ENCODE results near the gene TGFBR3L.
"Not testable (repeated sequence)": the region's sequence is repeated elsewhere in the genome, so short reads cannot be mapped to it uniquely, and the experiment has no call there.

The TGFBR3L gene

DNA sequence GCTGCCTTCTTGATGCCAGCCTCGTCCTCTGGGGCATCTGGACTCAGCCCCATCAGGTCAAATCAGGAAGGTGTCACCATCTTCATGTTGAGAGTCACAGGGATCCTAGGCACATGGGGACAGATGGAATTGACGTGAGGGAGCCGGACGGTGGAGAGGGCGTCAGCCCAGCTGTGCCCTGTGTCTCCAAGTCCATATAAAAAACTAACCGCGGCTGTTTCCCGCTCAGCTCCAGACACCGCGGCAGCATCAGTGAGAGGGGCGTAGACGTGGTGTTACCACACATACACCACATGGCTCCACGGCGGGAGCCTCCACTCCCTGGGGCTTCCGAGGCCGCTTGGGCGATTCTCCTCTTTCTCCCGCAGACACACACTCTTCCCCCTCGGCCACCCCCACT lies 34.8 kb upstream of the TGFBR3L start:
- ATAC-seq: peak; percentile 28
- no peak for DNase-seq

DNA sequence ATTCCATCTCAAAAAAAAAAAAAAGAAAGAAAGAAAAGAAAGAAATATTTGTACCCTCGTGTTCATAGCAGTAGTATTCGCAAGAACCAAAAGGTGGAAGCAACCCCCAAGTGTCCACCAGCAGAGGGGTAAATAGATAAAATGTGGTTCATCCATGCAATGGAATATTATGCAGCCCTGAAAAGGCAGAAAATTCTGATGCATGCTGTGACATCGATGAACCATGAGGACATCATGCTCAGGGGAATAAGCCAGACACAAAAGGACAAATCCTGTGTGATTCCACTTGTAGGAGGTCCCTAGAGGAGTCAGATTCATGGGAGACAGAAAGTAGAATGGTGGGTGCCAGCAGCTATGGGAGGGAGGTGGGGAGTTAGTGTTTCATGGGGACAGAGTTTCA lies 32.7 kb upstream of the TGFBR3L start:
- DNase-seq (no peak), ATAC-seq (no peak)

DNA sequence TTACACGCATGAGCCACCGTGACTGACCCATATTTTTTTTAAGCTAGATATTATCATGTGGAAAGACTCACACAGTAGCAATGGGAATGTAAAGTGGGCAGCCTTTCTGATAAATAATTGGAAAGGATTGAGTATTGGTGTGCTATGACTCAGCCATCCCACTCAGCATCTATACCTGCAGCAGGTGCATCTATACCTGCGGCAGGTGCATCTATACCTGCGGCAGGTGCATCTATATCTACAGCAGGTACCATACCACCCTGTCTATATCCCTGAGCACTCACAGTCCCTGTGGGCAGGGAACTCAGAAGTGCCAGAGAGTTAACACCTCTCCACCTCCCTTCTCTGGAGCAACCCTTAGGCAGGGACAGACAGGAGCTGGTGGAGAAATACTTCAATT lies 31.5 kb upstream of the TGFBR3L start:
- DNase-seq (no peak), ATAC-seq (no peak)

DNA sequence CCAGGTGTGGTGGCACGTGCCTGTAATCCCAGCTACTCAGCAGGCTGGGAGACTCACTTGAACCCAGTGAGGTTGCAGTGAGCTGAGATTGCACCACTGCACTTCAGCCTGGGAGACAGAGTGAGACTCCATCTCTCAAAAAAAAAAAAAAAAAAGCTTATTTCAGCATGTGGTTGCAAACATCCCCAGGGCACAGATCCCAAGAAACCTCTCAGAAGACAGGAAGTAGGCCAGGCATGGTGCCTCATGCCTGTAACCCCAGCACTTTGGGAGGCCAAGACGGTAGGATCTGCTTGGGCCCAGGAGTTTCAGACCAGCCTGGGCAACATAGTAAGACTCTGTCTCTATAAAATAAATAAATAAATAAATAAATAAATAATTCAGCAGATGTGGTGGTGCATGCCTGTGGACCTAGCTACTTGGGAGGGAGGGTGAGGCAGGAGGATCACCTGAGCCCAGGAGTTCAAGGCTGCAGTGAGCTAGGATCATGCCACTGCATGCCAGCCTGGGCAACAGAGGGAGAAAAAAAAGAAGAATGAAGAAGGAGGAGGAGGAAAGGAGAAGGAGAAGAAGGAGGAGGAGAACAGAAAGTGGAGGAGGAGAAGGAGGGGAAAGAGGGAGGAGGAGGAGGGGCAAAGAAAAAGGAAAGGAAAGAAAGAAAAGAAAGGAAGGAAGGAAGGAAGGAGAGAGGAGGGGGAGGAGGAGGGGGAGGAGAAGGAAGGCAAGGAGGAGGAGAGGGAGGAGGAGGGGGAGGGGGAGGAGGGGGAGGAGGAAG lies 30.6 kb upstream of the TGFBR3L start:
- DNase-seq (no peak), ATAC-seq (no peak)

DNA sequence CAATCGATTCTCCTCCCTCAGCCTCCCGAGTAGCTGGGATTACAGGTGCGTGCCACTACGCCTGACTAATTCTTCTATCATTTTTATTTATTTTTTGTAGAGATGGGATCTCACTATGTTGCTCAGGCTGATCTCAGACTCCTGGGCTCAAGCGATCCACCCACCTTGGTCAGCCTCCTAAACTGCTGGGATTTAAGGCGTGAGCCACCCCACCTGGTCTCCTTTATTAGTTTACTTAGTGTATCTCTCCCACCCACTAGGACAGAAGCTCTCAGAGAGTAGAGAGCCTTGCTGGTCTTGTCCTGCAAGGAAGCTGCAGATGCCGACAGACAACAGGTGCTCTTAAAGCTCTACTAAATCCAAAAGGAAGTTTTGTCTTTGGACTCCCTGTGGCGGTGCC lies 28.8 kb upstream of the TGFBR3L start:
- no peak for DNase-seq
- no peak for ATAC-seq

DNA sequence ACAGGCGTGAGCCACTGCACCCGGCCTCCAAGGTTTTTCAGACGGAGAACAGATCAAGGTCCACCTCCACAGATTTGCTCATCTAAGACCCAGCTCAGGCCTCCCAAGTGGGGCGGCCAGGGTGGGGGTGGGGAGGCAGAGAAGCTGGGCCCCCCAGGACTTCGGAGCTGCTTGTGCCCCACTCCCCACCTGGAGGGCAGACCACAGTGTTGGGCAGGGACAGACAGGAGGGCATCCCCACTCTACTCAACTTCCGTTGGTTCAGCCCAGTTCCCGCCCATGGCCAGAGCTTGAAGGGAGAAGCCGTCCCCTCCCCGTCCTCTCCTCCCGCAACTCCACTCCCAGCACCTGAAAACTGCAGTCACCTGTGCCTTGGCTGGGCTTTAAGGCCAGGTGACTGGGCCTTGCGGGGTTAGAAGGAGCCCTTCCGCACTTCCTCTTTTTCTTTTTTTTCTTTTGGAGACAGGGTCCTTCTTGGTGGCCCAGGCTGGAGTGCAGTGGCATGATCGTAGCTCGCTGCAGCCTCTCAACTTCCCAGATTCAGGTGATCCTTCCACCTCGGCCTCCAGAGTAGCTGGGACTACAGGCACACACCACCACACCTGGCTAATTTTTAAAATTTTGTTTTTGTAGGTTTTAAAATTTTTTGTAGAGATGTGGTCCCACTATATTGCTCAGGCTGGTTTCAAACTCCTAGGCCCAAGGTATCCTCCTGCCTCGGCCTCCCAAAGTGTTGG lies 27.1 kb upstream of the TGFBR3L start:
- no peak for ATAC-seq
- DNase-seq: no peak

DNA sequence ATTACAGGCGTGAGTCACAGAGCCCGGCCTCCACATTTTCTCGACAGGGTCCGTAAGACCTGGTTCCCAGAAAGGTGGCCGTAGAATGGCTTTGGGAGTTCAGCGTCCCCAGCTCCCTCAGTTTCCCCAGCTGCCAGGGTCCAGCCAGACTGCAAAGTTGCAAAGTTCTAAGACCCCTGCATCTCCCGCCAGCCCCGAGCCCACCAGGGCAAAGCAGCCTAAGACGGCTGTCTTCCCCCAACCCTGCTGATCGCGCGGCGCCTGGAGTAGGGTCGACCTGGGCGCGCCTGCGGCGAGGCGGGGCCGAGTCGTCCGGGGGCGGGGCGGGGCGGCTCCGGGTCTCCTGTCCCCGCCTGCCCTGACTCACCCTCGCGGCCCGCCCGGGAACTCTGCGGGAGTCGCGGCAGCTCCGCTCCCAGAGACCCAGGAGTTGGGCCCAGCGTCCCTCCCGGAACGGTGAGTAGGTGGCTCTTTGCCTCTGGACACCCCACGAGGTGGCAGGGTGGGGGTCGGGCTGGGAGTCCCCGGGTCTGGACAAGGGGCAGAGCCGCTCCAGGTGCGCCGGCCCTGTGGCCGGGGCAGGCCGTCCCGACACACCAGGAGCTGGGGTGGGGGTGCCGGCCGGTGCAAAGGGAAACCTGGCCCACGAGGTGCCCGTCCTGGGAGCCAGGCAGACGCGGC lies 26.3 kb upstream of the TGFBR3L start, which contains the start of gene LRRC8E:
Gene LRRC8E, plus strand, starts transcription at position 366 of the 681 bp plus-strand sequence. CDS start 7,094 bp downstream, outside the sequence.
- peak; percentile 67 for DNase-seq
- peak; percentile 75 for ATAC-seq

DNA sequence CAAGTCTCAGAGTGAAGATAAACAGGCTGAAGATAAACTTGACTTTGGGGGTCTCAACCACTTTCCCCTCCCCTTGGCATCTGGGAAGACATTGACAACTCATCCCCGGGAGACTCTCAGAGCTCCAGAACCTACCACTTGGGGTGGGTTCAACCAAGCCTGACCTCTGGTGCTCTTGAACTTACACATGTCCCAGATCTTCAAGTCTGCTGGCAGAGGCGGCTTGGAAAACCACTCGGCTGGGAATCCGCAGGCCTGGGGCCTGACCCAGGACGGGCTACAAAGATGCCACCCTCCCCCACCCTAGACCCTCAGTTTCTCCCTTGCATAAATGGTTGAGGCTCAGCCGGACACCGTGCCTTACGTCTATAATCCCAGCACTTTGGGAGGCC lies 25.8 kb upstream of the TGFBR3L start:
- DNase-seq (no peak), ATAC-seq (no peak)

DNA sequence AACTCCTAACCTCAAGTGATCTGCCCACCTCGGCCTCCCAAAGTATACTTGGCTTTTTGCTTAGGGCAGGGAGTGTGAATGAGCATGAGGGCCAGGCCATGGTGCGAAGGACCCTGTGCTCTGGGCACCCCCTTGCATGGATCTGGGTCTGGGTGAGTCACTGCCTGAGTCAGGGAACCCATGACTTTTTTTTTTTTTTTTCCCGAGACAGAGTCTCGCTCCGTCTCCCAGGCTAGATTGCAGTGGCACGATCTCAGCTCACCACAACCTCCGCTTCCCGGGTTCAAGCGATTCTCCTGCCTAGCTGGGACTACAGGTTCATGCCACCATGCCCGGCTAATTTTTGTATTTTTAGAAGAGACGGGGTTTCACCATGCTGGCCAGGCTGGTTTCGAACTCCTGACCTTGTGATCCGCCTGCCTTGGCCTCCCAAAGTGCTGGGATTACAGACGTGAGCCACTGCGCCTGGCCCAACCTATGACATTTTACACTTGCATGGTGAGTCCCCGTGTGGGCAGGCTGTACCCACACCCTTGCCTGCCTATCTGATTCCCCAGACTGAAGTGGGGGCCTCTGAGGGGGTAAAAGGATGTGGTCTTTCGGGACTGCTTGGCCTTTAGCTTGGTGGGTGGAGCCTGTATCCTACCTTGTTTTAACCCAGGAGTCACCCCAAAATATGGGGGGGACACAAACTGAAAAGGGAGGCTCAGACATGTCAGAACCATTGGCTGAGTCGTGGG lies 21.1 kb upstream of the TGFBR3L start:
- ATAC-seq: peak; percentile 60
- not testable (repeated sequence) for DNase-seq

DNA sequence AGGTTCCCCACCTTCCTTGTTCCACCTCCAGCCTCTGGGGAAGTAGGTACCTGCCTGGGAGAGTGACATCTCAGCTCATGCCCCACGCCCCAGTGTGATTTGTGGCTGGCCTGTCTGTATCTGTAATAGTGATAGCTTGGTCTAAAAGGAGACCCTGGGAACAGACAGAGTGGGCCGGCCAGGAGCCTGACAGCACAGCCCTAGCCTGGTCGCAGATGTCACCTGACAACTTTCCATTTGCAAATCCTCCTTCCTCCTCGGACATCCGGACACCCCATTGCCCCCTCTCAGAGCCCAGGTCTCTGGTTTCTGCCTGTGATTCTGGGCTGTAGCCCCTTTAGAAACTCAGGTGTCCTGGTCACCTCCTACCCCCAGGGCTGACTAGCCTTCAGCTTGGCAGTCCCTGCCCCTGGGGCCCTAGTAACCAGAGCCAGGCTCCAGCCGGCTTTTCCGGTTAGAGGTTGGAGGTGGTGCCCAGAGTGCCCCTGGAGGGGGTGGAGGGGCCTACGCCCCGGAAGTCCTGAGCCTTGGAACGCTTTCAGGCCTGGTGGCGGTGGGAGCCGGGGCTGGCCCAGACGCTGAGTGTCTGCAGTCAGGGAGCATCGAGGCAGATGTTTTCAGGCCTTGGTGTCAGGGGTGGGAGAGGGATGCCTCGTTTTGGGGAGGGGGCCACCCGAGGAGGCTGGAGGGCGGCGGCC lies 19.9 kb upstream of the TGFBR3L start:
- DNase-seq: no peak
- no peak for ATAC-seq

DNA sequence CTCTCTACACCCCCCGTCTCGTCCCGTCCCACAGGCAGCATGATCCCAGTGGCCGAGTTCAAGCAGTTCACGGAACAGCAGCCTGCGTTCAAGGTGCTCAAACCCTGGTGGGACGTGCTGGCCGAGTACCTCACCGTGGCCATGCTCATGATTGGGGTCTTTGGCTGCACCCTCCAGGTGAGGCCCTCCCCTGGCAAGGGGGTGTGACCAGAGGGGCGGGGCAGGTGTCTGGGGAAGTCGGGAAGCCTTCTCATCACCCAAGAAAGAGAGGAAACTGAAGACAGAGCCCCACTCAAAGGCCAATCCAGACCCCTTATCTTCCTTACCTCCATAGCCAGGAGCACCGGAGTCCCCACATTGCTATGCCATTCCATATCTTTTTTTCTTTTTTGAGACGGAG lies 19.1 kb upstream of the TGFBR3L start:
- DNase-seq (no peak), ATAC-seq (no peak)

- DNase-seq (no peak), ATAC-seq (no peak)
These were observed 17.3 kb upstream of the TGFBR3L start for GRCh38 chr19:7897292-7897691.

DNA sequence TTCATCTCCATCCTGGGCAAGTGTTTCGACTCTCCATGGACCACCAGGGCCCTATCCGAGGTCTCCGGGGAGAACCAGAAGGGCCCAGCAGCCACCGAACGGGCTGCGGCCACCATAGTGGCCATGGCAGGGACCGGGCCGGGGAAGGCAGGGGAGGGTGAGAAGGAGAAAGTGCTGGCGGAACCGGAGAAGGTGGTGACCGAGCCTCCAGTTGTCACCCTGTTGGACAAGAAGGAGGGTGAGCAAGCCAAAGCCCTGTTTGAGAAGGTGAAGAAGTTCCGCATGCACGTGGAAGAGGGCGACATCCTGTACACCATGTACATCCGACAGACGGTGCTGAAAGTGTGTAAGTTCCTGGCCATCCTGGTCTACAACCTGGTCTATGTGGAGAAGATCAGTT lies 15.7 kb upstream of the TGFBR3L start:
- ATAC-seq (no peak), DNase-seq (no peak)

DNA sequence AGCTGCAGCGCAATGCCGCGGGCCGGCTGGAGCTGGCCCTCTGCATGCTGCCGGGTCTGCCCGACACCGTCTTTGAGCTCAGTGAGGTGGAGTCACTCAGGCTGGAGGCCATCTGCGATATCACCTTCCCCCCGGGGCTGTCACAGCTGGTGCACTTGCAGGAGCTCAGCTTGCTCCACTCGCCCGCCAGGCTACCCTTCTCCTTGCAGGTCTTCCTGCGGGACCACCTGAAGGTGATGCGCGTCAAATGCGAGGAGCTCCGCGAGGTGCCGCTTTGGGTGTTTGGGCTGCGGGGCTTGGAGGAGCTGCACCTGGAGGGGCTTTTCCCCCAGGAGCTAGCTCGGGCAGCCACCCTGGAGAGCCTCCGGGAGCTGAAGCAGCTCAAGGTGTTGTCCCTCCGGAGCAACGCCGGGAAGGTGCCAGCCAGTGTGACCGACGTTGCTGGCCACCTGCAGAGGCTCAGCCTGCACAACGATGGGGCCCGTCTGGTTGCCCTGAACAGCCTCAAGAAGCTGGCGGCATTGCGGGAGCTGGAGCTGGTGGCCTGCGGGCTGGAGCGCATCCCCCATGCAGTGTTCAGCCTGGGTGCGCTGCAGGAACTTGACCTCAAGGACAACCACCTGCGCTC lies 14.8 kb upstream of the TGFBR3L start:
- DNase-seq (no peak), ATAC-seq (no peak)

GRCh38 chr19:7900401-7900870 lies 14.2 kb upstream of the TGFBR3L start:
- DNase-seq (no peak), ATAC-seq (no peak)

DNA sequence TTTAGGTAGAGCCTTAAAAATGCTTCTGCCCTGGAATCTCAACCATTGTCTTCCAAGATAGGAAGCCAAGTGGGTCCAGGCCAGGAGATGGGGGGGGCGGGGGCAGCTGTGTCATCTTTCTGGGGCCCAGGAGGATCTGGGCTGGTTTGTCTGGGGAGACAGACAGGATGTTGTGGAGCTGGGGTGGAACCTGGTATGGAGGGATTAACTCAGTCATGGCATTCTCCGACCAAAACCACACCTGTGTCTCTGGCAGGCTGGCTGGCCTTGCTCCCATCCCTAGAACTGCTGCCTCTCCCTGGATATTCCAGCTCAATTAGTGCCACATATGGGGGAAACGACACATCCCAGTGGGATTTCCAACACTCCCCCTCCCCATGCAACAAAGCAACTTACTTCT lies 13.7 kb upstream of the TGFBR3L start:
- no peak for DNase-seq
- ATAC-seq: no peak

- DNase-seq: no peak
- ATAC-seq: no peak
These were observed 13.3 kb upstream of the TGFBR3L start for GRCh38 chr19:7901337-7901736.

DNA sequence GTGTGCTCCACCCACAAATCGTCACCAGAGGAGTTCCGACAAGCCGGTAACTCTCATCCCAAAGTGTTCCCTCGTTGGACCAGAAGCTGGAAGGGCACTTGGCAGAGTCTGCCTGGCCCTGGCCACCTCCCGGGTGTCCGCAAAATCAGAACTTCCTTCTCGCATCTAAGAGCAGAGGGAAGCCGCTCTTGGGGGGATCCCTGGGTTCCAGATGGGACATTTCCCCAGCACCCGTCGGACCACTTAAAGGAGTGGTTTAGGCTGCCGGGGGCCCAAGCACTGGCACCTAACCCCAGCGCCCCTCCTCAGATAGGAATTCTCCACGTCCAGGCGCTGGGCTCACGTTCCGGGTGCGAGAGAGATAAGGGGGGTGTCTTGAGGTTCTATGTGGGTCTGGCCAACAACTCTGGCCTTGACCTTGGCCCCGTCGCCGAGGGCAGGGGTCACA lies 11.8 kb upstream of the TGFBR3L start:
- ATAC-seq: no peak
- DNase-seq: no peak

GRCh38 chr19:7903244-7904073 lies 11.2 kb upstream of the TGFBR3L start, which contains the start of gene MAP2K7:
Gene MAP2K7, plus strand, starts transcription at chr19:7903877. Its CDS starts 68 bp downstream, at chr19:7903945.
- ATAC-seq (peak; percentile 81), DNase-seq (peak; percentile 100)
